Loucy (cell line): Measurements from ENCODE around the gene ZYX.

Source experiments
- EZH2phosphoT487 ChIP-seq: fragments of 200-600 bp; IDR thresholded peaks from 2 replicates; pipeline ENCODE4 v1.6.1; 2018; ENCODE audit warnings: antibody characterized with exemption, mild to moderate bottlenecking, moderate library complexity, borderline replicate concordance
- TF ChIP-seq, protein P1 (sequence below): fragments of 200-600 bp; sonication (generic); conservative IDR thresholded peaks from 2 replicates; pipeline ENCODE4 v1.5.1; 2014; ENCODE audit warnings: mild to moderate bottlenecking, antibody characterized with exemption, low read length

DNA sequence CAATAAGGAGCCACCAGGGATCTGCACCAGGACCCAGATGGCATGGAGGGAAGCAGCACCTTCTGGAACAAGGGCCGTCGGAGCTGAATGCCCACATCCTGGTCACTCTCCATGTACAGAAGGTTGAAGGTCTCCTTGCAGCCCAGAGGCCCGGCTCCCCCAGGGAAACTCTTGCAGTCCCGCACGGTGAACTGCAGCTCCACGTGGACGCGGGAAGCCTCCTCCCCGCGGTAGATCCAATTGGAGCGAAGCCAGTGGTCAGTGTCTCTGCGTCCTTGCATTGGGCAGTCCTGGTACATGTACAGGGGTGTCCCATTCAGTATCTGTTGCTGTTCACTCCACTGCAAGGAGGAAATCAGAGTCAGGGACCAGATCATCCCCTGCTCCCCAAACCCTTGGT lies 20.1 kb downstream of the ZYX start:
- TF ChIP-seq EZH2phosphoT487 = no peak
- TF ChIP-seq, protein P1, sequence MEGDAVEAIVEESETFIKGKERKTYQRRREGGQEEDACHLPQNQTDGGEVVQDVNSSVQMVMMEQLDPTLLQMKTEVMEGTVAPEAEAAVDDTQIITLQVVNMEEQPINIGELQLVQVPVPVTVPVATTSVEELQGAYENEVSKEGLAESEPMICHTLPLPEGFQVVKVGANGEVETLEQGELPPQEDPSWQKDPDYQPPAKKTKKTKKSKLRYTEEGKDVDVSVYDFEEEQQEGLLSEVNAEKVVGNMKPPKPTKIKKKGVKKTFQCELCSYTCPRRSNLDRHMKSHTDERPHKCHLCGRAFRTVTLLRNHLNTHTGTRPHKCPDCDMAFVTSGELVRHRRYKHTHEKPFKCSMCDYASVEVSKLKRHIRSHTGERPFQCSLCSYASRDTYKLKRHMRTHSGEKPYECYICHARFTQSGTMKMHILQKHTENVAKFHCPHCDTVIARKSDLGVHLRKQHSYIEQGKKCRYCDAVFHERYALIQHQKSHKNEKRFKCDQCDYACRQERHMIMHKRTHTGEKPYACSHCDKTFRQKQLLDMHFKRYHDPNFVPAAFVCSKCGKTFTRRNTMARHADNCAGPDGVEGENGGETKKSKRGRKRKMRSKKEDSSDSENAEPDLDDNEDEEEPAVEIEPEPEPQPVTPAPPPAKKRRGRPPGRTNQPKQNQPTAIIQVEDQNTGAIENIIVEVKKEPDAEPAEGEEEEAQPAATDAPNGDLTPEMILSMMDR = no peak
